Cardiac fibroblast (primary cell): ENCODE data around the gene CCDC59.

Experiments
- DNase-seq, 2 donors: peaks; one replicate each; pipeline versions ENCODE4 v3.0.0 to v3.0.0-alpha.2; 2010; ENCODE audit warnings: low read depth in 2 of 2
- H3K4me3 ChIP-seq, 2 donors: replicated peaks in 1 of 2; 1 replicate in 1 of 2; 2 replicates in 1 of 2; pipeline ENCODE4 v1.5.1; 2011; ENCODE audit warnings: low read depth in 2 of 2, low read length in 2 of 2, mild to moderate bottlenecking in 2 of 2, moderate library complexity in 1 of 2
- TF ChIP-seq, protein P1 (sequence below): IDR thresholded peaks from one replicate; pipeline ENCODE4 v1.5.1; 2011; ENCODE audit warnings: low read depth, mild to moderate bottlenecking, low read length, inconsistent platforms

The CCDC59 gene

DNA sequence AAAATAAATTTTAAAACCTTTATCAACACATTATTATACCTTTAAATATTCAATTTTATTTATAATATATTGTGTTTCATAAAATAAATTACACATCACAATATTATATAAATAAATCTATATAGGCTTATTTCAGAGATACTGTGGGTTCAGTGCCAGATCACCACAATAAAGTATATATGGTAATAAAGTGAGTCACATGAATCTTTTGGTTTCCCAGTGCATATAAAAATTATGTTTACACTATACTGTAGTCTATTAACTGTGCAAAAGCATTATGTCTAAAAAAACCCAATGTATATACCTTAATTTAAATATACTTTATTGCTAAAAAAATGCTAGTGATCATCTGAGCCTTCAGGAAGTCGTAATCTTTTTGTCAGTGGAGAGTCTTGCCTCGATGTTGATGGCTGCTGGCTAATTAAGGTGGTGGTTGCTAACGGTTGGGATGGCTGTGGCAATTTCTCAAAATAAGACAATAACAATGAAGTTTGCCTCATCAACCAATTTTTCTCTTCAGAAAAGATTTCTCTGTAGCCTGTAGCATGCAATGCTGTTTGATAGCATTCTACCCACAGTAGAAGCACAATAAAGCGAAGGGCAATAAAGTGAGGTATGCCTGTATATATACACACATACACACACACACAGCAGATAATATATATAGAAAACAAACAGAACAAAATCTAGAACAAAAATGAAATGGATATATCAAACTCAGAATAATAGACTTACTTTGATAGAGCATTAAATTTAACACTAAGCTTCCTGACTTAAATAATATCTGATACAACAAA lies 32.4 kb downstream of the CCDC59 start:
- no peak for DNase-seq
- TF ChIP-seq, protein P1, sequence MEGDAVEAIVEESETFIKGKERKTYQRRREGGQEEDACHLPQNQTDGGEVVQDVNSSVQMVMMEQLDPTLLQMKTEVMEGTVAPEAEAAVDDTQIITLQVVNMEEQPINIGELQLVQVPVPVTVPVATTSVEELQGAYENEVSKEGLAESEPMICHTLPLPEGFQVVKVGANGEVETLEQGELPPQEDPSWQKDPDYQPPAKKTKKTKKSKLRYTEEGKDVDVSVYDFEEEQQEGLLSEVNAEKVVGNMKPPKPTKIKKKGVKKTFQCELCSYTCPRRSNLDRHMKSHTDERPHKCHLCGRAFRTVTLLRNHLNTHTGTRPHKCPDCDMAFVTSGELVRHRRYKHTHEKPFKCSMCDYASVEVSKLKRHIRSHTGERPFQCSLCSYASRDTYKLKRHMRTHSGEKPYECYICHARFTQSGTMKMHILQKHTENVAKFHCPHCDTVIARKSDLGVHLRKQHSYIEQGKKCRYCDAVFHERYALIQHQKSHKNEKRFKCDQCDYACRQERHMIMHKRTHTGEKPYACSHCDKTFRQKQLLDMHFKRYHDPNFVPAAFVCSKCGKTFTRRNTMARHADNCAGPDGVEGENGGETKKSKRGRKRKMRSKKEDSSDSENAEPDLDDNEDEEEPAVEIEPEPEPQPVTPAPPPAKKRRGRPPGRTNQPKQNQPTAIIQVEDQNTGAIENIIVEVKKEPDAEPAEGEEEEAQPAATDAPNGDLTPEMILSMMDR = no peak
- no peak overlapping the region for H3K4me3 ChIP-seq

DNA sequence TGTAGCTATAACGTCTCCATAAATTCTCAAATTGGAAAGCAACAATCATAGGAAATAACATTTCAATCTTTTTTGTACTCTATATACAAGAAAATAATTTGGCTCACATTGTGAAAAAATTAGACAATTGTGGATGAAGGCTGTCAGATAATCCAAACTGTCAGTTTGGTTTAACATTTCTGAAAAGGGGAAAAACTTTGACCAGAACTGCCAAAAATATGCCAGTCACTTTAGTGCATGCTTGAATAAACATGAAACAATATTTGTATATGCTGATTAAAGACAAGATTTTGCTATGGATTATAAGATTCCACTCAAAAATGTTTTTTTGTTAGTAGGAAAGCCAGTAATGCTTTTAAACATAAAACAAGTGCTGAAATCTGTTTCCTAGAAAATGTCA lies 38.9 kb downstream of the CCDC59 start:
- DNase-seq = no peak
- TF ChIP-seq, protein P1 = no peak
- H3K4me3 ChIP-seq = no peak overlapping the region

DNA sequence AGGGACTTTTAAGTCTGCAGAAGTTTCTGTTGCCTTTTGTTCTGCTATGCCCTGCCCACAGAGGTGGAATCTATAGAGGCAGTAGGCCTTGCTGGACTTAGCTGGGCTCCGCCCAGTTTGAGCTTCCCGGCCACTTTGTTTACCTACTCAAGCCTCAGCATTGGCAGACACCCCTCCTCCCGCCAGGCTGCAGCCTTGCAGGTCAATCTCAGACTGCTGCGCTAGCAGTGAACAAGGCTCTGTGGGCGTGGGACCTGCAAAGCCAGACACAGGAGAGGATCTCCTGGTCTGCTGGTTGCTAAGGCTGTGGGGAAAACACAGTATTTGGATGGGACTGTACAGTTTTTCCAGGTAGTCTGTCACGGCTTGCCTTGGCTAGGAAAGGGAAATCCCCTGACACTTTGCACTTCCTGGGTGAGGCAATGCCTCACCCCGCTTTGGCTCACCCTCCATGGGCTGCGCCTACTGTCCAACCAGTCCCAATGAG lies 43.7 kb downstream of the CCDC59 start:
- no peak for DNase-seq
- H3K4me3 ChIP-seq = no peak overlapping the region
- TF ChIP-seq, protein P1 = no peak
